PC-9 (cell line): ENCODE measurements around the gene MX2.

Experiments used
- CTCF ChIP-seq: fragments of 200-600 bp; sonication (generic); conservative IDR thresholded peaks from 2 replicates; pipeline ENCODE4 v1.6.1; 2017; ENCODE audit warnings: mixed run types, antibody characterized with exemption, mild to moderate bottlenecking, moderate library complexity
- EZH2 ChIP-seq: fragments of 200-600 bp; sonication (generic); IDR thresholded peaks from 2 replicates; pipeline ENCODE4 v1.8.0; 2017; ENCODE audit warnings: antibody characterized with exemption, low read depth

GRCh38 chr21:41388259-41388658 lies 26.4 kb downstream of the MX2 start:
- TF ChIP-seq CTCF (no peak), EZH2 (no peak)
